ENCODE measurements around the gene ADAMTS3.

DNA sequence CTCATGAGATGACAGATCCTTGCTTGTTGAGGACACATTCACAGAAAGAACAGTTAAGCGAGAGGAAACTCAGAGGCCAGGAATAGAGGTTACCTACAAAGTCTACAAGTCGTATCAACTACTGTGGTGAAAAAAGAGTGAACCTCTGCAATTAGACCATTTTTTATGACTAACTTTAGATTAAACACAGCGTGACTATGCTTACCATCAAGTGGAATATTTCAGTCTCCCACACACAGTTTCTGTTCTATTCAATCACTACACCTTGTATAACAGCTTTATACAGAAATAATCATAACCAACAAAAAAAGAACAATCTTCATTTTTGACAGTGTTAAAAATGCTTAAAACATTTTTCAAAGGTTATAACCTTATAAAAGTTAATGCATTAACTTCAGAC lies 46.6 kb downstream of the ADAMTS3 start:
- no peak for TF ChIP-seq POLR2A (IDR thresholded peaks at IDR 0.05; ENCODE audit: low read length)
- TF ChIP-seq GATA1 (IDR thresholded peaks at IDR 0.05; ENCODE audit: low read depth, low read length) = no peak

All from erythroblast (primary cell).